CD14-positive monocyte (primary cell): ENCODE data around the gene ZBED4. TPM values are rescaled to one million over a fixed set of nuclear protein-coding genes. Genes with fewer than 3 reads are reported as not detected.
A peak's percentile ranks its signal among the peaks of the same experiment; 100 is the strongest.

Experiments
- DNase-seq, 3 donors: peaks; one replicate each; pipeline ENCODE4 v3.0.0-alpha.2; 2011 to 2022
- H2AFZ ChIP-seq: 2 replicates; pipeline ENCODE4 v1.6.0; 2012; ENCODE audit warnings: mild to moderate bottlenecking, low read depth, low read length, inconsistent platforms; ENCODE audit not compliant: insufficient read depth, poor library complexity, severe bottlenecking
- H3K27ac ChIP-seq, 2 donors: 1 replicate in 1 of 2; 2 replicates in 1 of 2; pipeline ENCODE4 v1.5.1; 2012 to 2013; ENCODE audit warnings: low read length in 2 of 2, control low read depth in 1 of 2, inconsistent platforms in 1 of 2, low read depth in 1 of 2, mild to moderate bottlenecking in 1 of 2
- H3K27me3 ChIP-seq, 2 donors: one replicate each; pipeline versions ENCODE4 v1.6.0 to v1.6.1; 2011 to 2013; ENCODE audit warnings: low read length in 2 of 2; ENCODE audit not compliant: control insufficient read depth in 2 of 2, insufficient read depth in 2 of 2
- H3K36me3 ChIP-seq, 2 donors: replicated peaks in 1 of 2; 1 replicate in 1 of 2; 2 replicates in 1 of 2; pipeline versions ENCODE4 v1.5.1 to v1.6.1; 2012 to 2013; ENCODE audit warnings: low read length in 2 of 2, control low read depth in 1 of 2, inconsistent platforms in 1 of 2, mild to moderate bottlenecking in 1 of 2; ENCODE audit not compliant: insufficient read depth in 2 of 2, control insufficient read depth in 1 of 2
- H3K4me1 ChIP-seq, 2 donors: 1 replicate in 1 of 2; 2 replicates in 1 of 2; pipeline versions ENCODE4 v1.5.1 to v1.6.1; 2012 to 2013; ENCODE audit warnings: low read length in 2 of 2, control low read depth in 1 of 2, inconsistent platforms in 1 of 2, mild to moderate bottlenecking in 1 of 2, moderate library complexity in 1 of 2; ENCODE audit not compliant: insufficient read depth in 2 of 2, control insufficient read depth in 1 of 2
- H3K4me2 ChIP-seq: replicated peaks from 2 replicates; pipeline ENCODE3; 2012; ENCODE audit warnings: low read length, moderate library complexity, mild to moderate bottlenecking; ENCODE audit not compliant: poor library complexity, severe bottlenecking; ENCODE audit errors: extremely low read depth
- H3K4me3 ChIP-seq, 3 experiments: fragments of 200-600 bp in 1 of 3; sonication (generic) in 1 of 3; replicated peaks in 1 of 3; 1 replicate in 2 of 3; 2 replicates in 1 of 3; pipeline ENCODE4 v1.5.1; 2011 to 2013; ENCODE audit warnings: low read length in 3 of 3, mild to moderate bottlenecking in 3 of 3, control low read depth in 2 of 3, low read depth in 2 of 3, inconsistent platforms in 1 of 3, moderate library complexity in 1 of 3
- H3K79me2 ChIP-seq: 2 replicates; pipeline ENCODE4 v1.6.0; 2012; ENCODE audit warnings: mild to moderate bottlenecking, control low read depth, inconsistent platforms, low read length, moderate library complexity; ENCODE audit not compliant: insufficient read depth
- H3K9ac ChIP-seq: 2 replicates; pipeline ENCODE4 v1.6.0; 2017; ENCODE audit warnings: low read length, mild to moderate bottlenecking; ENCODE audit not compliant: insufficient read depth, poor library complexity, severe bottlenecking
- H3K9me3 ChIP-seq, 2 donors: replicated peaks in 1 of 2; 1 replicate in 1 of 2; 2 replicates in 1 of 2; pipeline versions ENCODE4 v1.5.1 to v1.6.1; 2012 to 2013; ENCODE audit warnings: low read length in 2 of 2, control low read depth in 1 of 2; ENCODE audit not compliant: control insufficient read depth in 1 of 2, insufficient read depth in 1 of 2
- H4K20me1 ChIP-seq: 2 replicates; pipeline ENCODE4 v1.6.0; 2012; ENCODE audit warnings: mild to moderate bottlenecking, low read length, control low read depth, moderate library complexity; ENCODE audit not compliant: insufficient read depth
- H3K27ac Mint-ChIP-seq, 7 donors: one replicate each; pipeline ENCODE4 v1.8.0; 2020; ENCODE audit warnings: mild to moderate bottlenecking in 7 of 7, mixed read lengths in 7 of 7, moderate library complexity in 6 of 7, inconsistent platforms in 2 of 7
- H3K27me3 Mint-ChIP-seq, 3 donors: one replicate each; pipeline ENCODE4 v1.8.0; 2021 to 2022; ENCODE audit warnings: low read depth in 3 of 3, mild to moderate bottlenecking in 3 of 3, mixed read lengths in 3 of 3, moderate library complexity in 3 of 3, inconsistent platforms in 1 of 3
- H3K36me3 Mint-ChIP-seq, 2 donors: one replicate each; pipeline ENCODE4 v1.8.0; 2020; ENCODE audit warnings: mixed read lengths in 2 of 2, inconsistent platforms in 1 of 2, mild to moderate bottlenecking in 1 of 2
- H3K4me1 Mint-ChIP-seq: one replicate; pipeline ENCODE4 v1.8.0; 2020; ENCODE audit warnings: mild to moderate bottlenecking, mixed read lengths
- H3K4me3 Mint-ChIP-seq, 2 donors: one replicate each; pipeline ENCODE4 v1.8.0; 2020; ENCODE audit warnings: mild to moderate bottlenecking in 2 of 2, mixed read lengths in 2 of 2, moderate library complexity in 1 of 2
- H3K9me3 Mint-ChIP-seq, 7 donors: one replicate each; pipeline ENCODE4 v1.8.0; 2020 to 2022; ENCODE audit warnings: mixed read lengths in 7 of 7, mild to moderate bottlenecking in 6 of 7, moderate library complexity in 6 of 7, inconsistent platforms in 2 of 7
- CTCF ChIP-seq: fragments of 200-600 bp; IDR thresholded peaks from one replicate; pipeline ENCODE4 v1.8.0; 2022; ENCODE audit warnings: antibody characterized with exemption, mild to moderate bottlenecking
- WGBS: methylation state at CpG from one replicate; pipeline ENCODE4 v1.1.5; 2013; ENCODE audit warnings: missing lambda C conversion rate; ENCODE audit not compliant: insufficient coverage; 5-methylcytosine and 5-hydroxymethylcytosine counted together
- intact Hi-C, 2 donors: fragments of 100-400 bp; cut with micrococcal nuclease; formaldehyde crosslinking; loops; one replicate each; pipeline versions ENCODE4 v1.15.0 to v1.15.1; 2023
- polyA plus RNA-seq, 3 donors: library from polyadenylated mRNA; depleted of rRNA in 1 of 3; unstranded in 2 of 3; stranded (reverse) in 1 of 3; fragments of 300-500 nt in 2 of 3; fragments of >200 nt in 1 of 3; fragmentation: Illumina TruSeq in 2 of 3; gene quantifications; 1 replicate in 2 of 3; 2 replicates in 1 of 3; pipeline ENCODE4 v1.2.3, GENCODE V29; 2012 to 2021

ZBED4 gene
- polyA plus RNA-seq, 3 donors, result 3.8 to 8.2 (median 5.7) TPM

- Histone ChIP-seq H3K36me3 (peaks cover 0 to 10% of the 10 kb centered on the region in 2 donors), H3K79me2 (peaks cover 100% of the 10 kb centered on the region), H3K4me1 (peaks cover 10 to 17% of the 10 kb centered on the region in 2 donors), H3K4me2 (peak overlapping the region; percentile 14), H3K27ac (peak overlapping the region; percentile 31 to 59), H3K9me3 (peaks cover 23 to 25% of the 10 kb centered on the region in 2 donors), H2AFZ (no peak overlapping the region), H3K27me3 (no peaks in the 10 kb centered on the region), H3K4me3 (no peak overlapping the region), H3K9ac (no peak overlapping the region), H4K20me1 (peaks cover 69% of the 10 kb centered on the region)
- Mint-ChIP-seq H3K27me3 (no peaks in the 10 kb centered on the region), H3K4me3 (no peak overlapping the region), H3K27ac (peak overlapping the region; percentile 18 to 73 (median 57)), H3K9me3 (peaks cover 17 to 32% (median 20%) of the 10 kb centered on the region in 7 donors), H3K36me3 (peaks cover 26 to 35% of the 10 kb centered on the region in 2 donors), H3K4me1 (peaks cover 29% of the 10 kb centered on the region)
- TF ChIP-seq CTCF, result no peak
- peak; percentile 47 to 66 (median 51) for DNase-seq
- no CpG with 5 or more reads among the region's 5 CpGs for WGBS
- intact Hi-C loops, result no loop called here
These were observed 8.8 kb downstream of the ZBED4 start for GRCh38 chr22:49862496-49862776.

GRCh38 chr22:49863931-49864330, 10.3 kb downstream of the ZBED4 start:
- Histone ChIP-seq H3K36me3 (peaks cover 0 to 23% of the 10 kb centered on the region in 2 donors), H3K4me1 (peaks cover 10 to 17% of the 10 kb centered on the region in 2 donors), H3K4me3 (no peak overlapping the region), H3K27ac (no peak overlapping the region), H3K9me3 (peaks cover 33 to 38% of the 10 kb centered on the region in 2 donors), H2AFZ (no peak overlapping the region), H3K79me2 (peaks cover 100% of the 10 kb centered on the region), H3K9ac (no peak overlapping the region), H4K20me1 (peaks cover 63% of the 10 kb centered on the region), H3K27me3 (no peaks in the 10 kb centered on the region), H3K4me2 (no peak overlapping the region)
- peaks cover 22% of the 10 kb centered on the region for H3K4me1 Mint-ChIP-seq
- H3K27me3 Mint-ChIP-seq, result no peaks in the 10 kb centered on the region
- H3K4me3 Mint-ChIP-seq, result no peak overlapping the region
- H3K36me3 Mint-ChIP-seq, result peaks cover 32 to 42% of the 10 kb centered on the region in 2 donors
- intact Hi-C loops, result no loop called here
- H3K9me3 Mint-ChIP-seq, result peaks cover 20 to 46% (median 26%) of the 10 kb centered on the region in 7 donors
- no peak for DNase-seq
- no peak overlapping the region for H3K27ac Mint-ChIP-seq
- no peak for TF ChIP-seq CTCF
- 29% methylated on average over 2 of the region's 7 CpGs for WGBS
